Kasumi-1 (cell line): ENCODE data around the gene SDS.
A peak's percentile ranks its signal among the peaks of the same experiment; 100 is the strongest.

Source experiments
- DNase-seq, 2 experiments: peaks; one replicate each; lab custom pipeline; 2025; lab: John Stamatoyannopoulos, UW

Gene SDS

GRCh38 chr12:113398346-113399290 is 5.1 kb downstream of the SDS start:
- DNase-seq, result no peak

GRCh38 chr12:113397497-113398197 is 6.0 kb downstream of the SDS start:
- DNase-seq, result no peak

- DNase-seq, result no peak
These were observed 6.7 kb downstream of the SDS start for GRCh38 chr12:113396828-113397496.

GRCh38 chr12:113396200-113396599 is 7.5 kb downstream of the SDS start:
- DNase-seq, result no peak

GRCh38 chr12:113395119-113395518 is 8.6 kb downstream of the SDS start:
- no peak for DNase-seq

GRCh38 chr12:113393749-113394148 is 9.9 kb downstream of the SDS start:
- DNase-seq, result no peak

- no peak for DNase-seq
These were observed 10.6 kb downstream of the SDS start for GRCh38 chr12:113392988-113393579.

- no peak for DNase-seq
These were observed 11.2 kb downstream of the SDS start for GRCh38 chr12:113392520-113392919.

GRCh38 chr12:113391650-113392337 is 11.9 kb downstream of the SDS start:
- no peak for DNase-seq

- DNase-seq, result no peak
These were observed 12.5 kb downstream of the SDS start for GRCh38 chr12:113391145-113391544.

GRCh38 chr12:113390064-113391043 is 13.3 kb downstream of the SDS start:
- DNase-seq, result no peak

GRCh38 chr12:113388351-113388750 is 15.3 kb downstream of the SDS start:
- DNase-seq, result no peak

GRCh38 chr12:113387631-113388030 is 16.1 kb downstream of the SDS start:
- no peak for DNase-seq

GRCh38 chr12:113386866-113387566 is 16.7 kb downstream of the SDS start:
- DNase-seq, result no peak

GRCh38 chr12:113385282-113385882 is 18.3 kb downstream of the SDS start:
- DNase-seq, result no peak

- DNase-seq, result no peak
These were observed 18.9 kb downstream of the SDS start for GRCh38 chr12:113384778-113385177.

GRCh38 chr12:113382206-113382605 is 21.5 kb downstream of the SDS start:
- DNase-seq, result no peak

GRCh38 chr12:113381220-113381619 is 22.5 kb downstream of the SDS start:
- DNase-seq, result no peak

GRCh38 chr12:113378291-113378690 is 25.4 kb downstream of the SDS start:
- DNase-seq, result peak in 1 of 2 experiments; percentile 6
